Measurements from ENCODE around the gene MNT.

The MNT gene

DNA sequence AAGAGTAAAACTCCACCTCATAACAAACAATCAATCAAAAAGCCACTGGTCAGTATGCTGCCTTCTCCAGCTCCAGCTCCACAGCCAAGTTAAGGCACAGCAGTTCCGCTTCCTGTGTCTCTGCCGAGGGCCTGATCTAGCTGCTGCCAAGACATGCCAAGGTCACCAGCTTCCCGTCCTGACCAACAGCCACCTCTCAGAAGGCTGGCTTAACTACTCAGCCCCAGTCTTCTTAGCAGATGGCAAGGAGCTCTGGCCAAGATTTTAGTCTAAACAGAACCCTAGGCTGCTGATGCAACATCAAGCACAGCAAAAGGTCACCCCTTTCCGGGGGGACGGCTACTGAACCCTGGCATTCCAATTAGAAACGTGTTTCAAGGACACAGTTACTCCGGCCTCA, 17.7 kb upstream of the MNT start:
- TF ChIP-seq CTCF (IDR thresholded peaks at IDR 0.05; ENCODE audit: control extremely low read depth, extremely low read depth, low read depth, missing control alignments) = no peak
- POLR2A ChIA-PET = interaction anchor here (1.1 kb wide), 1 partner anchor 17 kb away, joined by 5 read pairs; no protein-coding TSS in a partner anchor
- CTCF ChIA-PET = interaction anchor here (1.0 to 14.7 kb wide), 6 partner anchors 8 to 91 kb away, joined by 3 to 404 read pairs (median 4); no protein-coding TSS in a partner anchor
- no peak for DNase-seq (ENCODE audit: extremely low spot score)

DNA sequence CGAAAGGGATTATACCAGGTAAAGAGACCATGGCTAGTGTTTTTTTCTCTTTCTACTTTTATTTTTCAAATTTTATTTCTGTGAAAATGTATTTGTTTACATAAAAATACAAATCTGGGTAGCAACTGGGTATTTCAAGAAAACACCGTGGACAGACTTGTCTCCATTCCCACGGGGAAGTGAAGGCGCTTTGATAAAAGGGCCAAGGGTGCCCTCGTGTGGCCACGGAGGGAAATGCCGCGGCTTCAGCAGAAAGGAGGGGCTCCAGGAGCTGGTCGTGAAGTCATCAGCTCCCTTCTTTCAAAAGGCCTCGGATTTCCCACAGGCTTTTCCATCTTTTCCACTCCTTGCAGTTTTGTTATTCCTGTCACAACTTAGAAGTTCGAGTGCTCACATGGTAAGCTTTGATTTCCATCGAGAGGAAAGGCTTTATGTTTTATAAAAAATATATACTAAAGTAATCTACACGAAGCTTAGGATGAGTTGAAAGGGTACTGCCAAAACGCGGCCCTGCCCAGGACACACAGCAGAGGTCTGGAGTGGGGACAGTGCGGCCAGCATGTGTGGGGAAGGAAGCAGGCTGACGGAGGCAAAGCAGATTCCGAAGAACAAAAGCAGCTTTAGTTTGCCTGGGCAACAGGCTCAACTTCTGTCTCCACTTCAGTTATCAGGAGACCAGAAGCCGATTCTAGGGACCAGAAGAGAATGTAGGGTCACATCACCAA, 15.3 kb upstream of the MNT start:
- ChIA-PET CTCF (interaction anchor here (0.6 to 14.7 kb wide), 35 partner anchors 9 to 1311 kb away, joined by 3 to 404 read pairs (median 4); partner anchors contain the start of genes METTL16 and MNT), POLR2A (interaction anchor here (0.6 kb wide), 1 partner anchor 192 kb away, joined by 3 read pairs; no protein-coding TSS in a partner anchor)
- peak; percentile 88 for DNase-seq (ENCODE audit: extremely low spot score)
- peak; percentile 96 for TF ChIP-seq CTCF (IDR thresholded peaks at IDR 0.05; ENCODE audit: control extremely low read depth, extremely low read depth, low read depth, missing control alignments)

- no peak for DNase-seq (ENCODE audit: extremely low spot score)
- TF ChIP-seq CTCF (IDR thresholded peaks at IDR 0.05; ENCODE audit: control extremely low read depth, extremely low read depth, low read depth, missing control alignments) = no peak
- ChIA-PET POLR2A (no interaction called here), CTCF (interaction anchor here (1.5 to 14.7 kb wide), 13 partner anchors 12 to 361 kb away, joined by 3 to 404 read pairs (median 7); partner anchors contain the start of gene MNT)
Observed at GRCh38 chr17:2415081-2415480, 14.2 kb upstream of the MNT start.

DNA sequence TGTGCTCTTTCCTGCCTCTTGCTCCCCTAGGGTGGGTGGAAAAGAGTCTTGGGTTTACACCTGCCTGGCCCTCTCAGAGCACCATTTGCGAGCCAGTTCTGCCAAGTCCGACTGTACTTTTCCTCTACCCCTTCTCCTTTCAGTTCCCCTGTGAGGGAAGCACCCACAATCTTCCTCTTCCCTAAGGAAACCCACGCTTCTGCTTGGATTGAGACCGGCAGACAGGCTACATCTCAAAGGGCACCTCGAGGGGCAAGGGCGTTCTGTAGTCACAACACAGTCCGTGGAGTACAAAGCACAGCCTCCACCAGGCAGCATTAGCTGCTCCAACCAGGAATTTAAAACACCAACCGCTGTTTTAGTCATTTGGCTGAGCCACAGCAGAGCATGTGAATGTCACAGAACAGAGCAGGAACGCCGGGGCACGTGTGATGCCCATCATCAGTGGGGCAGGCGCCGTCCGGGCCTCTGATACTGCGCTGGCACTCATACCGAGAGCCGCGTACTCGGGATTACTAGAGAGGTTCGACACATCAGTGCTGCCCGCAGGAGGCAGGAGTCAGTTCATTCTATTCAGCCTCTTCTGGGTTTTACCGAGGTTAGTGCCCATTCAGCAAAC, 13.7 kb upstream of the MNT start:
- CTCF ChIA-PET = interaction anchor here (1.8 to 14.7 kb wide), 4 partner anchors 12 to 62 kb away, joined by 10 to 404 read pairs (median 74); partner anchors contain the start of gene MNT
- POLR2A ChIA-PET = no interaction called here
- no peak for DNase-seq (ENCODE audit: extremely low spot score)
- TF ChIP-seq CTCF (IDR thresholded peaks at IDR 0.05; ENCODE audit: control extremely low read depth, extremely low read depth, low read depth, missing control alignments) = no peak

DNA sequence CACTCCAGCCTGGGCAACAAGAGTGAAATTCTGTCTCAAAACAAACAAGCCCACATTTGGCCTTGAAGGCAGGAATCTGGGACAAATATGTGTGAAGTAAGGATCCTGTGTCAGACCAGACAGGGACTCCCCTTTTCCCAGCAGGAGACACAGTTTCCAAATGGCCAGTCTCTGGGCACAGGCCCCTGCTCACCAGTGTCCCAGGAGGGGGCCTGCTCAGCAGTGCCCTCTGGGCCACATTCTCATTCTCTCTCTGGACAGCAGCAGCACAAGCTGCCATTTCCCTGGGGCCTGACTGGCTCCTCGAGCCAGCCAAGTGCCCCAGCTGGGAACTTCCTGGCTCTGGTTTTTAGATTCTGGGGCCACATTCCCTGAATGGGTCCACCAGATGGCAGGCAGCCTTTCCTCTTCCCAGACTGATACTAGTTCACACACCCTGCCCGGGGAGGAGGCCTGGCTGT, 11.7 kb upstream of the MNT start:
- no peak for TF ChIP-seq CTCF (IDR thresholded peaks at IDR 0.05; ENCODE audit: control extremely low read depth, extremely low read depth, low read depth, missing control alignments)
- no peak for DNase-seq (ENCODE audit: extremely low spot score)
- POLR2A ChIA-PET = interaction anchor here (1.9 kb wide), 1 partner anchor 20 kb away, joined by 4 read pairs; no protein-coding TSS in a partner anchor
- CTCF ChIA-PET = interaction anchor here (1.2 to 14.7 kb wide), 4 partner anchors 9 to 31 kb away, joined by 4 to 404 read pairs (median 7); no protein-coding TSS in a partner anchor

DNA sequence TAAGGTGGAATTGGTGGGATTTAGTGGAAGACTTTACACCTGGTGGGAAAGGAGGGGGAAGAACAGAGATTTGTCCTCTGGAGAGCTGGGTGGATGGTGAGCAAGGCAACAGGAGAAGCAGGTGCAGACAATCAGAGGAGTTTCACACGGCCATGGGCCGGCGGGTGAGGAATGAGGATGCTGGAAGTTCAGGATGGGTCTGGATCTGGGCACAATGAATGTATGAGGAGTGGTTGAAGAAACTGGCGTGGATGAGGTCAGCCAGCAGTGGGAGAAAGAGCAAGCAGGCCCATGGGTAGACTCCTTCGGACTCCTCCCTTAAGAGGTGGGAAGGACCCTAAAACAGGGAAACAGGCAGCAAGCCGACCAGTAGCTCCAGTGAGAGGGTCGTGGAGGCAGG, 10.1 kb upstream of the MNT start:
- no peak for TF ChIP-seq CTCF (IDR thresholded peaks at IDR 0.05; ENCODE audit: control extremely low read depth, extremely low read depth, low read depth, missing control alignments)
- ChIA-PET CTCF (interaction anchor here (1.5 to 14.7 kb wide), 5 partner anchors 8 to 353 kb away, joined by 3 to 404 read pairs (median 4); no protein-coding TSS in a partner anchor), POLR2A (interaction anchor here (1.9 kb wide), 1 partner anchor 19 kb away, joined by 4 read pairs; no protein-coding TSS in a partner anchor)
- no peak for DNase-seq (ENCODE audit: extremely low spot score)

Measured in GM10248 (cell line).